Keratinocyte (primary cell): ENCODE data around the gene ETF1.

ENCODE experiments used
- EZH2 ChIP-seq: IDR thresholded peaks from one replicate; pipeline ENCODE4 v1.6.1; 2012; ENCODE audit warnings: inconsistent platforms, mild to moderate bottlenecking, low read length, moderate library complexity
- TF ChIP-seq, protein P1 (sequence below), 3 experiments: IDR thresholded peaks in 1 of 3; conservative IDR thresholded peaks in 1 of 3; optimal IDR thresholded peaks in 1 of 3; 2 replicates in 2 of 3; 3 replicates in 1 of 3; pipeline versions ENCODE3 to v1.5.1; 2011; ENCODE audit warnings: low read length in 3 of 3, mild to moderate bottlenecking in 3 of 3, moderate library complexity in 2 of 3, control low read depth in 1 of 3, inconsistent platforms in 1 of 3; ENCODE audit not compliant: insufficient read depth in 2 of 3; ENCODE audit errors: extremely low read depth in 1 of 3

GRCh38 chr5:138506370-138507306 is 36.4 kb downstream of the ETF1 start:
- TF ChIP-seq, protein P1, sequence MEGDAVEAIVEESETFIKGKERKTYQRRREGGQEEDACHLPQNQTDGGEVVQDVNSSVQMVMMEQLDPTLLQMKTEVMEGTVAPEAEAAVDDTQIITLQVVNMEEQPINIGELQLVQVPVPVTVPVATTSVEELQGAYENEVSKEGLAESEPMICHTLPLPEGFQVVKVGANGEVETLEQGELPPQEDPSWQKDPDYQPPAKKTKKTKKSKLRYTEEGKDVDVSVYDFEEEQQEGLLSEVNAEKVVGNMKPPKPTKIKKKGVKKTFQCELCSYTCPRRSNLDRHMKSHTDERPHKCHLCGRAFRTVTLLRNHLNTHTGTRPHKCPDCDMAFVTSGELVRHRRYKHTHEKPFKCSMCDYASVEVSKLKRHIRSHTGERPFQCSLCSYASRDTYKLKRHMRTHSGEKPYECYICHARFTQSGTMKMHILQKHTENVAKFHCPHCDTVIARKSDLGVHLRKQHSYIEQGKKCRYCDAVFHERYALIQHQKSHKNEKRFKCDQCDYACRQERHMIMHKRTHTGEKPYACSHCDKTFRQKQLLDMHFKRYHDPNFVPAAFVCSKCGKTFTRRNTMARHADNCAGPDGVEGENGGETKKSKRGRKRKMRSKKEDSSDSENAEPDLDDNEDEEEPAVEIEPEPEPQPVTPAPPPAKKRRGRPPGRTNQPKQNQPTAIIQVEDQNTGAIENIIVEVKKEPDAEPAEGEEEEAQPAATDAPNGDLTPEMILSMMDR (optimal IDR thresholded peaks at IDR 0.05 in 1 of 3, IDR thresholded peaks at IDR 0.05 in 1 of 3, conservative IDR thresholded peaks at IDR 0.05 in 1 of 3; ENCODE audit: extremely low read depth in 1 of 3, insufficient read depth in 2 of 3, low read length in 3 of 3): no peak
- TF ChIP-seq EZH2: no peak
